OCI-LY1 (cell line): ENCODE results near the gene ICAM2.

Experiments used
- CTCF ChIP-seq: fragments of 200-600 bp; sonication (generic), shearing (Covaris generic); IDR thresholded peaks from 2 replicates; pipeline ENCODE4 v1.5.1; 2017; ENCODE audit warnings: mild to moderate bottlenecking, antibody characterized with exemption, low read length, moderate library complexity, mixed read lengths
- EZH2 ChIP-seq: fragments of 200-600 bp; sonication (generic), shearing (Covaris generic); IDR thresholded peaks from 2 replicates; pipeline ENCODE4 v1.8.0; 2017; ENCODE audit warnings: borderline replicate concordance, mixed run types, mild to moderate bottlenecking, antibody characterized with exemption, low read length, moderate library complexity, mixed read lengths

DNA sequence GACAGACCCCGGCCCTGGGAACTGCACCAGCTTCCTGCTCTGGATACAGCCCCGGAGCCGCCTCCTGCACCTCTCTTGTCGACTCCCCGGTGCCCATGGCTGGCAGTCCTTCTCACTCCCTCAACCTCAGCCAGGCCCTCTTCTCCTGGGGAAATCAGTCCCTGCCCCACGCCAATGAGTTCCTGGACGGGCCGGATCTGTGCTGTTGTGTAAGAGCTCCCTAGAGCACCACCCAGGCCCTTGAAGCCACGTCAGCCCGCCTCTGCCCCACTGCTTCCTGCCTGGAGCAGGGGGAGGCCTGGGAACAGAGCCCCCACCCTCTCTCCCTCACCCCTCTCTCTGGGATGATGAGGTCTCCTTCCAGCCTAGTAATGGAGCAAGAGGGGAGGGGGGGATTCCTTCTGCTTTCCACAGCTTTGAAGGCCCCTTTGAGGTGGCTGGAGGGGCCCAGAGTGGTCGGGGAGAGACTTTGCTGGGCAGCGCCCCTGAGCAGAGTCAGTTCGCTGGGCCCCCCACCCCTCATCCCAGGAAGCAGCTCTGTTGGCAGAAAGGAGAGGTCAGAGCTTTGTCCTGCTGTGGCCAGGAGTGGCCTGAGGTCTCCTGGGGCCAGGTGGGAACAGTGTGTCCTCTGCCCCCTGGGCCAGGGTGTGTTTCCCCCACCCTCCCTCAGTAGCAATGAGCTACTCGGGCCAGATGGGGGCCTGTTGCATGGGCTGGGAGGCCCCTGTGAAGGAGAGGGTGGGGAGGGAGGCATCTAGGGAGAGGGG is 18.5 kb downstream of the ICAM2 start:
- TF ChIP-seq CTCF (no peak), EZH2 (no peak)
